Mucosa of rectum (tissue), 2 donors: Measurements from ENCODE around the gene SGPL1.

Source experiments
- H3K27ac ChIP-seq, 2 donors: one replicate each; pipeline ENCODE4 v1.7.0; 2013; ENCODE audit warnings: inconsistent platforms in 2 of 2, low read depth in 2 of 2, low read length in 2 of 2
- H3K27me3 ChIP-seq, 2 donors: one replicate each; pipeline ENCODE4 v1.7.0; 2013; ENCODE audit warnings: low read length in 2 of 2; ENCODE audit not compliant: control insufficient read depth in 2 of 2, insufficient read depth in 2 of 2
- H3K36me3 ChIP-seq, 2 donors: one replicate each; pipeline ENCODE4 v1.7.0; 2013; ENCODE audit warnings: low read length in 2 of 2; ENCODE audit not compliant: control insufficient read depth in 2 of 2, insufficient read depth in 2 of 2
- H3K4me1 ChIP-seq, 2 donors: one replicate each; pipeline ENCODE4 v1.7.0; 2013; ENCODE audit warnings: low read length in 2 of 2, mild to moderate bottlenecking in 1 of 2; ENCODE audit not compliant: control insufficient read depth in 2 of 2, insufficient read depth in 2 of 2
- H3K4me3 ChIP-seq, 2 donors: one replicate each; pipeline ENCODE4 v1.7.0; 2013; ENCODE audit warnings: low read length in 2 of 2
- H3K9ac ChIP-seq, 2 donors: one replicate each; pipeline ENCODE4 v1.7.0; 2013; ENCODE audit warnings: low read length in 2 of 2, low read depth in 1 of 2, mild to moderate bottlenecking in 1 of 2
- H3K9me3 ChIP-seq, 2 donors: one replicate each; pipeline ENCODE4 v1.7.0; 2013; ENCODE audit warnings: low read length in 2 of 2; ENCODE audit not compliant: control insufficient read depth in 2 of 2
- donor health status: healthy.
- donor health status: Normal muscosa, but diverticular disease.

Gene SGPL1

GRCh38 chr10:70890917-70891431 is 75.2 kb downstream of the SGPL1 start:
- Histone ChIP-seq H3K27me3 (no peaks in the 10 kb centered on the region), H3K4me3 (no peak overlapping the region), H3K36me3 (peaks cover 0 to 2% of the 10 kb centered on the region in 2 donors), H3K4me1 (peaks cover 9 to 10% of the 10 kb centered on the region in 2 donors), H3K27ac (no peak overlapping the region), H3K9me3 (no peaks in the 10 kb centered on the region), H3K9ac (no peak overlapping the region)

GRCh38 chr10:70891627-70892026 is 75.9 kb downstream of the SGPL1 start:
- no peak overlapping the region for H3K4me3 ChIP-seq
- H3K27me3 ChIP-seq: no peaks in the 10 kb centered on the region
- no peak overlapping the region for H3K9ac ChIP-seq
- H3K9me3 ChIP-seq: no peaks in the 10 kb centered on the region
- no peaks in the 10 kb centered on the region for H3K36me3 ChIP-seq
- no peak overlapping the region for H3K27ac ChIP-seq
- peaks cover 9 to 10% of the 10 kb centered on the region in 2 donors for H3K4me1 ChIP-seq

- Histone ChIP-seq H3K36me3 (no peaks in the 10 kb centered on the region), H3K4me1 (peaks cover 6% of the 10 kb centered on the region in 2 donors), H3K9me3 (no peaks in the 10 kb centered on the region), H3K9ac (no peak overlapping the region), H3K27me3 (no peaks in the 10 kb centered on the region), H3K27ac (no peak overlapping the region), H3K4me3 (no peak overlapping the region)
Observed at GRCh38 chr10:70892631-70893030, 76.9 kb downstream of the SGPL1 start.

GRCh38 chr10:70893227-70894006 is 77.7 kb downstream of the SGPL1 start:
- Histone ChIP-seq H3K4me1 (peaks cover 6% of the 10 kb centered on the region in 2 donors), H3K9ac (no peak overlapping the region), H3K4me3 (no peak overlapping the region), H3K9me3 (no peaks in the 10 kb centered on the region), H3K36me3 (no peaks in the 10 kb centered on the region), H3K27ac (no peak overlapping the region), H3K27me3 (no peaks in the 10 kb centered on the region)

- H3K27me3 ChIP-seq: no peaks in the 10 kb centered on the region
- H3K36me3 ChIP-seq: no peaks in the 10 kb centered on the region
- H3K4me3 ChIP-seq: no peak overlapping the region
- no peaks in the 10 kb centered on the region for H3K4me1 ChIP-seq
- no peaks in the 10 kb centered on the region for H3K9me3 ChIP-seq
- H3K27ac ChIP-seq: no peak overlapping the region
- no peak overlapping the region for H3K9ac ChIP-seq
Observed at GRCh38 chr10:70894416-70894815, 78.7 kb downstream of the SGPL1 start.

GRCh38 chr10:70896551-70896950 is 80.8 kb downstream of the SGPL1 start:
- H3K36me3 ChIP-seq: no peaks in the 10 kb centered on the region

GRCh38 chr10:70898687-70899086 is 82.9 kb downstream of the SGPL1 start:
- H3K9ac ChIP-seq: no peak overlapping the region
- H3K27me3 ChIP-seq: no peaks in the 10 kb centered on the region
- no peak overlapping the region for H3K4me3 ChIP-seq
- H3K4me1 ChIP-seq: no peaks in the 10 kb centered on the region
- no peaks in the 10 kb centered on the region for H3K9me3 ChIP-seq
- no peak overlapping the region for H3K27ac ChIP-seq
- no peaks in the 10 kb centered on the region for H3K36me3 ChIP-seq

More at GRCh38 chr10:70896551-70896950, 80.8 kb downstream of the SGPL1 start:
- H3K9ac ChIP-seq: no peak overlapping the region
- H3K4me1 ChIP-seq: no peaks in the 10 kb centered on the region
- H3K4me3 ChIP-seq: no peak overlapping the region
- no peaks in the 10 kb centered on the region for H3K9me3 ChIP-seq
- no peak overlapping the region for H3K27ac ChIP-seq
- H3K27me3 ChIP-seq: no peaks in the 10 kb centered on the region

GRCh38 chr10:70899096-70899495 is 83.3 kb downstream of the SGPL1 start:
- Histone ChIP-seq H3K27me3 (no peaks in the 10 kb centered on the region), H3K27ac (no peak overlapping the region), H3K36me3 (no peaks in the 10 kb centered on the region), H3K9ac (no peak overlapping the region), H3K4me1 (no peaks in the 10 kb centered on the region), H3K4me3 (no peak overlapping the region), H3K9me3 (no peaks in the 10 kb centered on the region)

- no peak overlapping the region for H3K4me3 ChIP-seq
- H3K9ac ChIP-seq: no peak overlapping the region
- H3K4me1 ChIP-seq: no peaks in the 10 kb centered on the region
- H3K9me3 ChIP-seq: no peaks in the 10 kb centered on the region
- no peak overlapping the region for H3K27ac ChIP-seq
- H3K36me3 ChIP-seq: no peaks in the 10 kb centered on the region
- H3K27me3 ChIP-seq: no peaks in the 10 kb centered on the region
Observed at GRCh38 chr10:70901276-70901878, 85.6 kb downstream of the SGPL1 start.

GRCh38 chr10:70902661-70903261 is 87.0 kb downstream of the SGPL1 start:
- H3K27ac ChIP-seq: no peak overlapping the region
- no peaks in the 10 kb centered on the region for H3K9me3 ChIP-seq
- H3K27me3 ChIP-seq: no peaks in the 10 kb centered on the region
- no peak overlapping the region for H3K4me3 ChIP-seq
- H3K4me1 ChIP-seq: peaks cover 3 to 10% of the 10 kb centered on the region in 2 donors
- no peaks in the 10 kb centered on the region for H3K36me3 ChIP-seq
- no peak overlapping the region for H3K9ac ChIP-seq
